OCI-LY3 (cell line): ENCODE data around the gene SHQ1.
A peak's percentile ranks its signal among the peaks of the same experiment; 100 is the strongest.

ENCODE experiments used
- H2AFZ ChIP-seq: fragments of 200-600, 300-600 bp; shearing (Covaris generic); 2 replicates; pipeline ENCODE4 v1.6.0; 2014; ENCODE audit warnings: antibody characterized with exemption, low read depth, low read length
- H3K27ac ChIP-seq: fragments of 200-600, 300-600 bp; sonication (generic); 2 replicates; pipeline ENCODE4 v1.5.1; 2014; ENCODE audit warnings: mild to moderate bottlenecking, low read length, moderate library complexity, mixed read lengths
- H3K27me3 ChIP-seq: fragments of 200-600, 300-600 bp; sonication (generic); 2 replicates; pipeline ENCODE4 v1.6.1; 2014; ENCODE audit warnings: low read depth, low read length, mixed read lengths
- H3K36me3 ChIP-seq: fragments of 200-600, 300-600 bp; sonication (generic); replicated peaks from 2 replicates; pipeline ENCODE3; 2014; ENCODE audit warnings: low read depth, low read length, mixed read lengths
- H3K4me1 ChIP-seq: fragments of 300-600, 200-600 bp; sonication (generic); 2 replicates; pipeline ENCODE4 v1.6.1; 2014; ENCODE audit warnings: low read length, mixed read lengths
- H3K4me2 ChIP-seq: fragments of 200-600, 300-600 bp; sonication (generic); 2 replicates; pipeline ENCODE4 v1.6.1; 2014; ENCODE audit warnings: low read length, mixed read lengths
- H3K4me3 ChIP-seq: fragments of 300-600, 200-600 bp; sonication (generic); 2 replicates; pipeline ENCODE4 v1.5.1; 2014; ENCODE audit warnings: antibody characterized with exemption, mild to moderate bottlenecking, low read length, moderate library complexity
- H3K79me2 ChIP-seq: fragments of 300-600, 200-600 bp; shearing (Covaris generic); 2 replicates; pipeline ENCODE4 v1.6.1; 2014; ENCODE audit warnings: mild to moderate bottlenecking, low read length, mixed read lengths
- H3K9ac ChIP-seq: fragments of 300-600, 200-600 bp; shearing (Covaris generic); 2 replicates; pipeline ENCODE4 v1.6.0; 2014; ENCODE audit warnings: mild to moderate bottlenecking, low read length, moderate library complexity
- H3K9me3 ChIP-seq: fragments of 200-600, 300-600 bp; shearing (Covaris generic); 2 replicates; pipeline ENCODE4 v1.6.1; 2014; ENCODE audit warnings: low read length, mixed read lengths; ENCODE audit not compliant: insufficient read depth
- H4K20me1 ChIP-seq: fragments of 200-600, 300-600 bp; sonication (generic); 2 replicates; pipeline ENCODE4 v1.6.1; 2016; ENCODE audit warnings: low read length, mixed read lengths; ENCODE audit not compliant: insufficient read depth
- CTCF ChIP-seq: fragments of 200-600, 300-600 bp; sonication (generic); IDR thresholded peaks from 2 replicates; pipeline ENCODE4 v1.5.1; 2014; ENCODE audit warnings: antibody characterized with exemption, low read length, low read depth
- EZH2phosphoT487 ChIP-seq: fragments of 200-600 bp; shearing (Covaris generic); IDR thresholded peaks from 2 replicates; pipeline ENCODE4 v1.6.1; 2018; ENCODE audit warnings: antibody characterized with exemption, mixed run types, low read depth

SHQ1 gene

GRCh38 chr3:72889310-72890165 lies 41.3 kb upstream of the SHQ1 start:
- Histone ChIP-seq H3K79me2 (no peaks in the 10 kb centered on the region), H3K9ac (no peak overlapping the region), H3K27me3 (peaks cover 51% of the 10 kb centered on the region), H3K4me1 (peaks cover 18% of the 10 kb centered on the region), H3K36me3 (no peaks in the 10 kb centered on the region), H3K9me3 (no peaks in the 10 kb centered on the region), H2AFZ (no peak overlapping the region), H3K27ac (no peak overlapping the region), H3K4me3 (peak overlapping the region; percentile 79; the same call in 1 of the 2 replicates), H4K20me1 (no peaks in the 10 kb centered on the region), H3K4me2 (peak overlapping the region; percentile 98; the same call in 1 of the 2 replicates)
- no peak for TF ChIP-seq CTCF
- TF ChIP-seq EZH2phosphoT487, result no peak

- H2AFZ ChIP-seq, result no peak overlapping the region
- no peaks in the 10 kb centered on the region for H3K9me3 ChIP-seq
- peaks cover 51% of the 10 kb centered on the region for H3K27me3 ChIP-seq
- peak overlapping the region; percentile 79 for H3K4me3 ChIP-seq
- H3K27ac ChIP-seq, result no peak overlapping the region
- H3K4me1 ChIP-seq, result peaks cover 18% of the 10 kb centered on the region
- no peaks in the 10 kb centered on the region for H3K36me3 ChIP-seq
- no peak for TF ChIP-seq CTCF
- peak overlapping the region; percentile 36; the same call in 1 of the 2 replicates for H3K9ac ChIP-seq
- H3K4me2 ChIP-seq, result peak overlapping the region; percentile 98
- no peaks in the 10 kb centered on the region for H4K20me1 ChIP-seq
- H3K79me2 ChIP-seq, result no peaks in the 10 kb centered on the region
Observed at GRCh38 chr3:72888546-72889309, 40.5 kb upstream of the SHQ1 start.

GRCh38 chr3:72887705-72888545 lies 39.7 kb upstream of the SHQ1 start, which contains the start of gene GXYLT2:
TSS of gene GXYLT2 (plus strand) at chr3:72888046. CDS start at chr3:72888234, 188 bp downstream.
- Histone ChIP-seq H2AFZ (peak within 1 kb of the TSS; percentile 94), H3K4me3 (peak within 1 kb of the TSS; percentile 84), H4K20me1 (no peaks in the 10 kb centered on the region), H3K4me2 (peak within 1 kb of the TSS; percentile 98), H3K9me3 (no peaks in the 10 kb centered on the region), H3K79me2 (no peaks in the 10 kb centered on the region), H3K36me3 (no peaks in the 10 kb centered on the region), H3K27ac (no peak within 1 kb of the TSS), H3K4me1 (peaks cover 18% of the 10 kb centered on the region), H3K27me3 (peaks cover 48% of the 10 kb centered on the region), H3K9ac (peak within 1 kb of the TSS; percentile 48)
- TF ChIP-seq CTCF (no peak), EZH2phosphoT487 (no peak)
